Keratinocyte (primary cell): ENCODE measurements around the gene MELK.

Experiments used
- CTCF ChIP-seq, 3 experiments: IDR thresholded peaks in 1 of 3; conservative IDR thresholded peaks in 1 of 3; optimal IDR thresholded peaks in 1 of 3; 2 replicates in 2 of 3; 3 replicates in 1 of 3; pipeline versions ENCODE3 to v1.5.1; 2011; ENCODE audit warnings: low read length in 3 of 3, mild to moderate bottlenecking in 3 of 3, moderate library complexity in 2 of 3, control low read depth in 1 of 3, inconsistent platforms in 1 of 3; ENCODE audit not compliant: insufficient read depth in 2 of 3; ENCODE audit errors: extremely low read depth in 1 of 3
- EZH2 ChIP-seq: IDR thresholded peaks from one replicate; pipeline ENCODE4 v1.6.1; 2012; ENCODE audit warnings: inconsistent platforms, mild to moderate bottlenecking, low read length, moderate library complexity

DNA sequence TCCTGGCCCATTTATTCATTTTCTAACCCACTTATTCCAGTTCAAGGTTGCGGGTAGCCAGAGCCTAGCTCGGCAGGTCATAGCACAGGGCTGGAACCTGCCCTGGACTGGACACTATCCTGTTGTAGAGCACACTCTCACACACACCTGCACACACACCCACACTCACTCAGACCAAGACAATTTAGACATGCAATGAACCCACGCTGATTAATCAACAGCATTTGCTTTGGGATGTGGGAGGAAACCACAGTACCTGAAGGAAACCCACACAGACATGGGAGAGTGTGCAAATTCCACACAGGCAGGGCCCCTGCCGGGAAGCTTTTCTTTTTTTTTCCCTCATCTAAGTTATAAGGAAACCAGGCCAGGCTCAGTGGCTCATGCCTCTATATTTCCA, 34.8 kb upstream of the MELK start:
- no peak for TF ChIP-seq CTCF (optimal IDR thresholded peaks at IDR 0.05 in 1 of 3, IDR thresholded peaks at IDR 0.05 in 1 of 3, conservative IDR thresholded peaks at IDR 0.05 in 1 of 3; ENCODE audit: extremely low read depth in 1 of 3, insufficient read depth in 2 of 3, low read length in 3 of 3)
- no peak for TF ChIP-seq EZH2
